ENCODE data around the gene KCNT2.

DNA sequence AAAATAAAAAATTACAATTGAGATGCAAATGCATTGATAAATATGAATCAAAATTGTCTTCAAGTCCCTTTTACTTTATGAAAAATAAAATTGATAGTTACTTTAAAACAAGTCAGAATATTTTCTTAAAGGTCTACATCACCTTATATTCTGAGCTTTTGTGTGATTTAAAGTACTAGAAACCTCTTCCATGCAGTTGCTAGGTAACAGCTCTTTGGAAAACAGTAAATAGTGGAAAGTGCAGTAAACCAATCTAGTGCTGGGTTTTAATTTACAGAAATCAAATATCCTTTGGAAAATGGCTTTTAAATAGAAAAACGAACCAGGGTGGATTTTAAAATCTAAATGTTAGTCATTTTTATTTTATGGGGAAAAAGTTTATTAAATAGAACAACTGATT is 227.9 kb downstream of the KCNT2 start:
- TF ChIP-seq, protein P1, sequence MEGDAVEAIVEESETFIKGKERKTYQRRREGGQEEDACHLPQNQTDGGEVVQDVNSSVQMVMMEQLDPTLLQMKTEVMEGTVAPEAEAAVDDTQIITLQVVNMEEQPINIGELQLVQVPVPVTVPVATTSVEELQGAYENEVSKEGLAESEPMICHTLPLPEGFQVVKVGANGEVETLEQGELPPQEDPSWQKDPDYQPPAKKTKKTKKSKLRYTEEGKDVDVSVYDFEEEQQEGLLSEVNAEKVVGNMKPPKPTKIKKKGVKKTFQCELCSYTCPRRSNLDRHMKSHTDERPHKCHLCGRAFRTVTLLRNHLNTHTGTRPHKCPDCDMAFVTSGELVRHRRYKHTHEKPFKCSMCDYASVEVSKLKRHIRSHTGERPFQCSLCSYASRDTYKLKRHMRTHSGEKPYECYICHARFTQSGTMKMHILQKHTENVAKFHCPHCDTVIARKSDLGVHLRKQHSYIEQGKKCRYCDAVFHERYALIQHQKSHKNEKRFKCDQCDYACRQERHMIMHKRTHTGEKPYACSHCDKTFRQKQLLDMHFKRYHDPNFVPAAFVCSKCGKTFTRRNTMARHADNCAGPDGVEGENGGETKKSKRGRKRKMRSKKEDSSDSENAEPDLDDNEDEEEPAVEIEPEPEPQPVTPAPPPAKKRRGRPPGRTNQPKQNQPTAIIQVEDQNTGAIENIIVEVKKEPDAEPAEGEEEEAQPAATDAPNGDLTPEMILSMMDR (IDR thresholded peaks at IDR 0.05 in 2 of 3, conservative IDR thresholded peaks at IDR 0.05 in 1 of 3; ENCODE audit: borderline replicate concordance in 1 of 3, insufficient read depth in 1 of 3, low read depth in 2 of 3, low read length in 2 of 3): no peak
- TF ChIP-seq, protein P2, sequence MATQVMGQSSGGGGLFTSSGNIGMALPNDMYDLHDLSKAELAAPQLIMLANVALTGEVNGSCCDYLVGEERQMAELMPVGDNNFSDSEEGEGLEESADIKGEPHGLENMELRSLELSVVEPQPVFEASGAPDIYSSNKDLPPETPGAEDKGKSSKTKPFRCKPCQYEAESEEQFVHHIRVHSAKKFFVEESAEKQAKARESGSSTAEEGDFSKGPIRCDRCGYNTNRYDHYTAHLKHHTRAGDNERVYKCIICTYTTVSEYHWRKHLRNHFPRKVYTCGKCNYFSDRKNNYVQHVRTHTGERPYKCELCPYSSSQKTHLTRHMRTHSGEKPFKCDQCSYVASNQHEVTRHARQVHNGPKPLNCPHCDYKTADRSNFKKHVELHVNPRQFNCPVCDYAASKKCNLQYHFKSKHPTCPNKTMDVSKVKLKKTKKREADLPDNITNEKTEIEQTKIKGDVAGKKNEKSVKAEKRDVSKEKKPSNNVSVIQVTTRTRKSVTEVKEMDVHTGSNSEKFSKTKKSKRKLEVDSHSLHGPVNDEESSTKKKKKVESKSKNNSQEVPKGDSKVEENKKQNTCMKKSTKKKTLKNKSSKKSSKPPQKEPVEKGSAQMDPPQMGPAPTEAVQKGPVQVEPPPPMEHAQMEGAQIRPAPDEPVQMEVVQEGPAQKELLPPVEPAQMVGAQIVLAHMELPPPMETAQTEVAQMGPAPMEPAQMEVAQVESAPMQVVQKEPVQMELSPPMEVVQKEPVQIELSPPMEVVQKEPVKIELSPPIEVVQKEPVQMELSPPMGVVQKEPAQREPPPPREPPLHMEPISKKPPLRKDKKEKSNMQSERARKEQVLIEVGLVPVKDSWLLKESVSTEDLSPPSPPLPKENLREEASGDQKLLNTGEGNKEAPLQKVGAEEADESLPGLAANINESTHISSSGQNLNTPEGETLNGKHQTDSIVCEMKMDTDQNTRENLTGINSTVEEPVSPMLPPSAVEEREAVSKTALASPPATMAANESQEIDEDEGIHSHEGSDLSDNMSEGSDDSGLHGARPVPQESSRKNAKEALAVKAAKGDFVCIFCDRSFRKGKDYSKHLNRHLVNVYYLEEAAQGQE (IDR thresholded peaks at IDR 0.05; ENCODE audit: low read depth): no peak
- no peak for TF ChIP-seq TCF7L2 (IDR thresholded peaks at IDR 0.05; ENCODE audit: borderline replicate concordance, extremely low read depth, insufficient read depth, insufficient read length)
- no peak for TF ChIP-seq POLR2A (IDR thresholded peaks at IDR 0.05; ENCODE audit: borderline replicate concordance, extremely low read depth, insufficient read depth, insufficient read length)
- no peak for TF ChIP-seq SRF (IDR thresholded peaks at IDR 0.05; ENCODE audit: low read depth)
- no peak for TF ChIP-seq JUND (IDR thresholded peaks at IDR 0.05)
- no peak for TF ChIP-seq EZH2phosphoT487 (IDR thresholded peaks at IDR 0.05; ENCODE audit: borderline replicate concordance)
- TF ChIP-seq ZFX (IDR thresholded peaks at IDR 0.05): no peak
- no peak for TF ChIP-seq MAX (IDR thresholded peaks at IDR 0.05)
- no peak for TF ChIP-seq POLR2AphosphoS5 (IDR thresholded peaks at IDR 0.05; ENCODE audit: low read depth, low read length)

Measured in HCT116 (cell line).